WTC11 (cell line): ENCODE results near the gene DBH. TPM values are rescaled to one million over a fixed set of nuclear protein-coding genes. Genes with fewer than 3 reads are reported as not detected.

Experiments
- ATAC-seq: fragments of 200-7000 bp; cut with Tn5 transposase; 2 replicates; pipeline ENCODE4 v1.10.0; 2021; ENCODE audit warnings: mild to moderate bottlenecking, moderate library complexity
- CTCF ChIA-PET: fragments of 300-600 bp; sonication (Branson Sonifier 250); formaldehyde crosslinking; loops from one replicate; lab custom pipeline; 2021; ENCODE audit warnings: antibody characterized with exemption; lab: Charles Lee
- POLR2A ChIA-PET: fragments of 350-600 bp; sonication (Branson Sonifier 250); formaldehyde crosslinking; loops from one replicate; lab custom pipeline; 2021; ENCODE audit warnings: antibody characterized with exemption; lab: Charles Lee
- DNase-seq: peaks from one replicate; pipeline ENCODE4 v3.0.0; 2021; ENCODE audit warnings: low spot score
- H3K27ac Mint-ChIP-seq: 2 replicates; pipeline ENCODE4 v1.8.0; 2021; ENCODE audit warnings: mixed read lengths
- H3K27me3 Mint-ChIP-seq: 2 replicates; pipeline ENCODE4 v1.8.0; 2021; ENCODE audit warnings: low read depth, mild to moderate bottlenecking, moderate library complexity, mixed read lengths
- H3K36me3 Mint-ChIP-seq: 2 replicates; pipeline ENCODE4 v1.8.0; 2021; ENCODE audit warnings: mixed read lengths
- H3K4me1 Mint-ChIP-seq: 2 replicates; pipeline ENCODE4 v1.8.0; 2022; ENCODE audit warnings: mixed read lengths
- H3K4me3 Mint-ChIP-seq: 2 replicates; pipeline ENCODE4 v1.8.0; 2021; ENCODE audit warnings: mild to moderate bottlenecking, moderate library complexity, mixed read lengths
- H3K9me3 Mint-ChIP-seq: 2 replicates; pipeline ENCODE4 v1.8.0; 2021; ENCODE audit warnings: mixed read lengths
- CBFB ChIP-seq: sonication (generic); formaldehyde crosslinking; IDR thresholded peaks from 2 replicates; pipeline ENCODE4 v1.8.1; 2022; ENCODE audit warnings: mild to moderate bottlenecking, low read depth, missing genetic modification reagents
- GABPB1 ChIP-seq: sonication (generic); formaldehyde crosslinking; IDR thresholded peaks from 2 replicates; pipeline ENCODE4 v1.8.1; 2023; ENCODE audit warnings: mild to moderate bottlenecking, missing genetic modification reagents
- GTF2I ChIP-seq: fragments of 250-450 bp; sonication (Bioruptor Pico); conservative IDR thresholded peaks from 2 replicates; pipeline ENCODE4 v1.4.0; 2021; ENCODE audit warnings: mild to moderate bottlenecking
- HMGA2 ChIP-seq: fragments of 250-450 bp; sonication (Bioruptor Pico); IDR thresholded peaks from 2 replicates; pipeline ENCODE4 v1.4.0; 2021; ENCODE audit warnings: mild to moderate bottlenecking, moderate library complexity
- IRF2 ChIP-seq: sonication (generic); formaldehyde crosslinking; IDR thresholded peaks from 2 replicates; pipeline ENCODE4 v1.8.0; 2022; ENCODE audit warnings: low read depth, missing genetic modification reagents, borderline replicate concordance
- KAT7 ChIP-seq: sonication (generic); formaldehyde crosslinking; IDR thresholded peaks from 2 replicates; pipeline ENCODE4 v1.8.1; 2023; ENCODE audit warnings: missing genetic modification reagents, mild to moderate bottlenecking, borderline replicate concordance
- MXD4 ChIP-seq: fragments of 250-450 bp; sonication (Bioruptor Pico); IDR thresholded peaks from 2 replicates; pipeline ENCODE4 v1.8.0; 2021; ENCODE audit warnings: mild to moderate bottlenecking, moderate library complexity, borderline replicate concordance
- NFATC4 ChIP-seq: fragments of 250-450 bp; sonication (Bioruptor Pico); IDR thresholded peaks from 2 replicates; pipeline ENCODE4 v1.9.0; 2021; ENCODE audit warnings: mild to moderate bottlenecking
- NFE2L1 ChIP-seq: sonication (generic); formaldehyde crosslinking; IDR thresholded peaks from 2 replicates; pipeline ENCODE4 v1.8.1; 2023; ENCODE audit warnings: missing genetic modification reagents
- NFYB ChIP-seq: sonication (generic); formaldehyde crosslinking; conservative IDR thresholded peaks from 2 replicates; pipeline ENCODE4 v1.8.0; 2022; ENCODE audit warnings: low read depth, missing genetic modification reagents
- NR2C2 ChIP-seq: sonication (generic); formaldehyde crosslinking; IDR thresholded peaks from 2 replicates; pipeline ENCODE4 v1.8.0; 2022; ENCODE audit warnings: mild to moderate bottlenecking, missing genetic modification reagents
- PRRX2 ChIP-seq: fragments of 250-450 bp; sonication (Bioruptor Pico); IDR thresholded peaks from 2 replicates; pipeline ENCODE4 v1.8.0; 2021; ENCODE audit warnings: mild to moderate bottlenecking
- RORB ChIP-seq: fragments of 250-450 bp; sonication (Bioruptor Pico); IDR thresholded peaks from 2 replicates; pipeline ENCODE4 v1.9.0; 2021; ENCODE audit warnings: mild to moderate bottlenecking
- SMAD3 ChIP-seq: sonication (generic); formaldehyde crosslinking; IDR thresholded peaks from 2 replicates; pipeline ENCODE4 v1.8.0; 2022; ENCODE audit warnings: missing genetic modification reagents, mild to moderate bottlenecking, borderline replicate concordance
- TCF7 ChIP-seq: sonication (generic); formaldehyde crosslinking; IDR thresholded peaks from 2 replicates; pipeline ENCODE4 v1.8.0; 2022; ENCODE audit warnings: mild to moderate bottlenecking, low read depth, missing genetic modification reagents, moderate library complexity
- TEAD1 ChIP-seq: sonication (generic); formaldehyde crosslinking; IDR thresholded peaks from 2 replicates; pipeline ENCODE4 v1.8.0; 2022; ENCODE audit warnings: mild to moderate bottlenecking, missing genetic modification reagents
- TEAD4 ChIP-seq: sonication (generic); formaldehyde crosslinking; IDR thresholded peaks from 2 replicates; pipeline ENCODE4 v1.8.0; 2022; ENCODE audit warnings: mild to moderate bottlenecking, missing genetic modification reagents
- ZNF416 ChIP-seq: fragments of 250-450 bp; sonication (Bioruptor Pico); IDR thresholded peaks from 2 replicates; pipeline ENCODE4 v1.9.0; 2021; ENCODE audit warnings: mild to moderate bottlenecking, inconsistent platforms
- total RNA-seq: library from RNA; stranded (reverse); gene quantifications from 3 replicates; pipeline ENCODE4 v1.2.3, GENCODE V29; 2021
- TF ChIP-seq, protein P1 (sequence below): sonication (generic); formaldehyde crosslinking; conservative IDR thresholded peaks from 2 replicates; pipeline ENCODE4 v1.8.1; 2022; ENCODE audit warnings: mild to moderate bottlenecking, missing genetic modification reagents
- TF ChIP-seq, protein P2 (sequence below): fragments of 250-450 bp; sonication (Bioruptor Pico); IDR thresholded peaks from 2 replicates; pipeline ENCODE4 v1.9.0; 2021; ENCODE audit warnings: mild to moderate bottlenecking
- TF ChIP-seq, protein P3 (sequence below): sonication (generic); formaldehyde crosslinking; IDR thresholded peaks from 2 replicates; pipeline ENCODE4 v1.8.1; 2022; ENCODE audit warnings: low read depth, mild to moderate bottlenecking, moderate library complexity, missing genetic modification reagents, borderline replicate concordance
- TF ChIP-seq, protein P4 (sequence below): fragments of 250-450 bp; sonication (Bioruptor Pico); IDR thresholded peaks from 2 replicates; pipeline ENCODE4 v1.9.0; 2021; ENCODE audit warnings: moderate library complexity, mild to moderate bottlenecking, inconsistent platforms, borderline replicate concordance

The DBH gene
- total RNA-seq, 1 experiment from 2014 or later, result 0.24 TPM

DNA sequence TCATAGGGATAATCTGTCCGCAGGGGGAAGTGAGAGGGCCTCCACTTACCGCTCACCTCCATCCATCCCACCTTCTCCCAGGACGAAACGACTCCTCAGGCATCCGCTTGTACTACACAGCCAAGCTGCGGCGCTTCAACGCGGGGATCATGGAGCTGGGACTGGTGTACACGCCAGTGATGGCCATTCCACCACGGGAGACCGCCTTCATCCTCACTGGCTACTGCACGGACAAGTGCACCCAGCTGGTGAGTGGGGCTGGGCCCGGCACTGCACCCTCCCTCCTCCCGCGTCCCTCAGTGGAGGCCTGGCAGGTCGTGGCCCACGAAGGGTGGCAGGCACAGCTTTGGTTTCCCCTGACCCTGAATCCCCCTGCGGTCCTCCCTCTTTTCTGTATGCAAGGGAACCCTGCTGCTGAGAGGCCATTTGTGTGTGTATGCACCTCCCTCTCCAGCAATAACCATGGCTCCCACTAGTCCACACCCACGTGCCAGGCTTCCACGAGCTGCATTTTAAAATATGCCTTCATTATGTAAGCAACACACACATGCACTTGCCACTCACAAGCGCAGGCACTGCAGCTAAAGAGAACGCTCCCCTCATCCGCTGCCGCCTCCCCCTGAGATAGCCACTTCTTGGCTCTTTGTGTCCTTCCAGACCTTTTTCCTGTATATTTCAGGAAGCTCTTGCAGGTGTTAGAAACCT lies 11.8 kb downstream of the DBH start:
- Mint-ChIP-seq H3K27me3 (no peaks in the 10 kb centered on the region), H3K9me3 (no peaks in the 10 kb centered on the region), H3K36me3 (no peaks in the 10 kb centered on the region), H3K4me1 (no peaks in the 10 kb centered on the region), H3K27ac (no peak overlapping the region), H3K4me3 (no peak overlapping the region)
- ChIA-PET POLR2A (no interaction called here), CTCF (interaction anchor here (0.8 to 1.2 kb wide), 2 partner anchors 14 to 68 kb away, joined by 3 to 4 read pairs; no protein-coding TSS in a partner anchor)
- no peak for TF ChIP-seq TEAD1 (CRISPR knock-in tag)
- no peak for TF ChIP-seq NFYB (CRISPR knock-in tag)
- TF ChIP-seq PRRX2, result no peak
- TF ChIP-seq RORB (CRISPR knock-in tag), result no peak
- TF ChIP-seq GABPB1 (CRISPR knock-in tag), result no peak
- TF ChIP-seq, protein P1, sequence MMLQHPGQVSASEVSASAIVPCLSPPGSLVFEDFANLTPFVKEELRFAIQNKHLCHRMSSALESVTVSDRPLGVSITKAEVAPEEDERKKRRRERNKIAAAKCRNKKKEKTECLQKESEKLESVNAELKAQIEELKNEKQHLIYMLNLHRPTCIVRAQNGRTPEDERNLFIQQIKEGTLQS (CRISPR knock-in tag), result no peak
- TF ChIP-seq IRF2 (CRISPR knock-in tag), result no peak
- TF ChIP-seq, protein P2, sequence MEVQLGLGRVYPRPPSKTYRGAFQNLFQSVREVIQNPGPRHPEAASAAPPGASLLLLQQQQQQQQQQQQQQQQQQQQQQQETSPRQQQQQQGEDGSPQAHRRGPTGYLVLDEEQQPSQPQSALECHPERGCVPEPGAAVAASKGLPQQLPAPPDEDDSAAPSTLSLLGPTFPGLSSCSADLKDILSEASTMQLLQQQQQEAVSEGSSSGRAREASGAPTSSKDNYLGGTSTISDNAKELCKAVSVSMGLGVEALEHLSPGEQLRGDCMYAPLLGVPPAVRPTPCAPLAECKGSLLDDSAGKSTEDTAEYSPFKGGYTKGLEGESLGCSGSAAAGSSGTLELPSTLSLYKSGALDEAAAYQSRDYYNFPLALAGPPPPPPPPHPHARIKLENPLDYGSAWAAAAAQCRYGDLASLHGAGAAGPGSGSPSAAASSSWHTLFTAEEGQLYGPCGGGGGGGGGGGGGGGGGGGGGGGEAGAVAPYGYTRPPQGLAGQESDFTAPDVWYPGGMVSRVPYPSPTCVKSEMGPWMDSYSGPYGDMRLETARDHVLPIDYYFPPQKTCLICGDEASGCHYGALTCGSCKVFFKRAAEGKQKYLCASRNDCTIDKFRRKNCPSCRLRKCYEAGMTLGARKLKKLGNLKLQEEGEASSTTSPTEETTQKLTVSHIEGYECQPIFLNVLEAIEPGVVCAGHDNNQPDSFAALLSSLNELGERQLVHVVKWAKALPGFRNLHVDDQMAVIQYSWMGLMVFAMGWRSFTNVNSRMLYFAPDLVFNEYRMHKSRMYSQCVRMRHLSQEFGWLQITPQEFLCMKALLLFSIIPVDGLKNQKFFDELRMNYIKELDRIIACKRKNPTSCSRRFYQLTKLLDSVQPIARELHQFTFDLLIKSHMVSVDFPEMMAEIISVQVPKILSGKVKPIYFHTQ, result no peak
- no peak for TF ChIP-seq GTF2I (CRISPR knock-in tag)
- no peak for TF ChIP-seq HMGA2 (CRISPR knock-in tag)
- TF ChIP-seq MXD4 (CRISPR knock-in tag), result no peak
- no peak for TF ChIP-seq SMAD3 (CRISPR knock-in tag)
- TF ChIP-seq ZNF416 (CRISPR knock-in tag), result no peak
- no peak for ATAC-seq
- no peak for DNase-seq

DNA sequence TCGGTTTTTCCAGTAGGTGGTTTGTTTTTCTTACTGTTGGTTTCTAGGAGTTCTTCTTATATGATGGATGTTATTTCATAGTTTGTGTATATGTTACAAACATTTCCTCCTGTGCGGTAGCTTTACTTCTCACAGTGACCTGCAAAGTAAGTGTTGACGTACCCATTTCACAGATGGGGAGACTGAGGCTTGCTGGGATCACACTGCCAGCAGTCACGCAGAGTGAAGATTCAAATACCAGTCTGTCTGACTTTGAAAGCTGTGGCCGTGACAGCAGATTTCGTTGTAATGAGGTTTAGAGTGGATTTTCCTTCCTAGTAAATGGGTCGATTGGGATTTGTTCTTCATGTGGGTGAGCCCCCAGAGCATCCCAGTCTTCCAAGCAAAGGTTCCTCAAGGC lies 13.0 kb downstream of the DBH start:
- Mint-ChIP-seq H3K4me1 (no peaks in the 10 kb centered on the region), H3K9me3 (no peaks in the 10 kb centered on the region), H3K36me3 (no peaks in the 10 kb centered on the region), H3K4me3 (no peak overlapping the region), H3K27ac (no peak overlapping the region), H3K27me3 (no peaks in the 10 kb centered on the region)
- CTCF ChIA-PET, result interaction anchor here (1.0 kb wide), 1 partner anchor 94 kb away, joined by 5 read pairs; no protein-coding TSS in a partner anchor
- no peak for TF ChIP-seq CBFB (CRISPR knock-in tag)
- POLR2A ChIA-PET, result interaction anchor here (1.3 kb wide), 1 partner anchor 10 kb away, joined by 4 read pairs; no protein-coding TSS in a partner anchor
- DNase-seq (no peak), ATAC-seq (no peak)

DNA sequence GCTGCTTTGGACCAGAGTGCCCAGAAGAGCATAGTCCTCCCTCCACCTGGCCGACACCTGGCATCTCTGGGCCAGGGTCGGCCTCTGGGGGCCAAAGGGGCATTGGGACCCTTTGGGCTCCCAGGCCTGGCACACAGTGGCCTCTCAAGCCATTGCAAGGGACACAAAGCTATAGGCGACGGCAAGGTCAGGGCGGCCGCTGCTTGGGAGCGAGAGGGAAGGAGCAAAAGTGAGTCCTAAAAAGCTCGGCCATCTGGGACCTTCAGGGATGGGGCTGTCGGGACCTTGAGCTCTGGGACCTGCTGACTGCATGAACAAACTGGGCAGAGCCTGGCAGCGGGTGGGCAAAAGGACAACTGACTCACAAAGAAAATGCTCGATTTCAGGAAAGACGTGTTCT lies 13.9 kb downstream of the DBH start:
- no peak for TF ChIP-seq NR2C2 (CRISPR knock-in tag)
- ChIA-PET CTCF (interaction anchor here (1.0 kb wide), 1 partner anchor 93 kb away, joined by 5 read pairs; no protein-coding TSS in a partner anchor), POLR2A (interaction anchor here (1.3 kb wide), 1 partner anchor 9 kb away, joined by 4 read pairs; no protein-coding TSS in a partner anchor)
- no peak for DNase-seq
- Mint-ChIP-seq H3K27ac (no peak overlapping the region; the same call in 1 of the 2 replicates), H3K4me3 (no peak overlapping the region), H3K27me3 (no peaks in the 10 kb centered on the region), H3K36me3 (no peaks in the 10 kb centered on the region), H3K9me3 (no peaks in the 10 kb centered on the region), H3K4me1 (peaks cover 1% of the 10 kb centered on the region; the same call in 1 of the 2 replicates)
- no peak for ATAC-seq

DNA sequence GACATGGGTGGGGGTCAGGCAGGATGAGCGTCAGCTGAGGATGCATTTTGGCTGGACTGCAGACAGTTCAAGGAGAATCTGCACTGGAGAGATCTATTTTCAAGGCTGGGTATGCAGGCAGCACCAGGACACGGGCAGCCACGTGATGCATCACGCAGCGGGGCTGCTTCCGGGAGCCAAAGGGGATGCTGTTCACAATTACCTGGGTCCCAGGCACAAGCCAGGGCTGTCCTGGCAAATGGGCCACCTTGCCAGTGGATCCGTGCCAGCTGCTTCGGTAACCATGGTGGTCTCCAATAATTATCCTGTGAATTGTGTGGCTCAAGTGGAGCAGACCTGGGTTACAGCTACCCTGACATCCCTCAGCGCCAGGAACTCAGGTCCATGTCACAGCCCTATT lies 17.5 kb downstream of the DBH start:
- no peaks in the 10 kb centered on the region for H3K36me3 Mint-ChIP-seq
- no peak for ATAC-seq
- peaks cover 11% of the 10 kb centered on the region for H3K4me1 Mint-ChIP-seq
- no peaks in the 10 kb centered on the region for H3K9me3 Mint-ChIP-seq
- DNase-seq, result no peak
- ChIA-PET CTCF (no interaction called here), POLR2A (no interaction called here)
- peaks cover 8% of the 10 kb centered on the region for H3K27me3 Mint-ChIP-seq
- H3K27ac Mint-ChIP-seq, result no peak overlapping the region
- TF ChIP-seq, protein P3, sequence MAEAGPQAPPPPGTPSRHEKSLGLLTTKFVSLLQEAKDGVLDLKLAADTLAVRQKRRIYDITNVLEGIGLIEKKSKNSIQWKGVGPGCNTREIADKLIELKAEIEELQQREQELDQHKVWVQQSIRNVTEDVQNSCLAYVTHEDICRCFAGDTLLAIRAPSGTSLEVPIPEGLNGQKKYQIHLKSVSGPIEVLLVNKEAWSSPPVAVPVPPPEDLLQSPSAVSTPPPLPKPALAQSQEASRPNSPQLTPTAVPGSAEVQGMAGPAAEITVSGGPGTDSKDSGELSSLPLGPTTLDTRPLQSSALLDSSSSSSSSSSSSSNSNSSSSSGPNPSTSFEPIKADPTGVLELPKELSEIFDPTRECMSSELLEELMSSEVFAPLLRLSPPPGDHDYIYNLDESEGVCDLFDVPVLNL (CRISPR knock-in tag), result no peak
- TF ChIP-seq NFATC4 (CRISPR knock-in tag) (no peak), KAT7 (CRISPR knock-in tag) (no peak), NFE2L1 (CRISPR knock-in tag) (no peak), MXD4 (CRISPR knock-in tag) (no peak), TEAD4 (CRISPR knock-in tag) (no peak), ZNF416 (CRISPR knock-in tag) (no peak), TCF7 (CRISPR knock-in tag) (no peak)
- TF ChIP-seq, protein P4, sequence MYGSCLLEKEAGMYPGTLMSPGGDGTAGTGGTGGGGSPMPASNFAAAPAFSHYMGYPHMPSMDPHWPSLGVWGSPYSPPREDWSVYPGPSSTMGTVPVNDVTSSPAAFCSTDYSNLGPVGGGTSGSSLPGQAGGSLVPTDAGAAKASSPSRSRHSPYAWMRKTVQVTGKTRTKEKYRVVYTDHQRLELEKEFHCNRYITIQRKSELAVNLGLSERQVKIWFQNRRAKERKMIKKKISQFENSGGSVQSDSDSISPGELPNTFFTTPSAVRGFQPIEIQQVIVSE, result no peak
- H3K4me3 Mint-ChIP-seq, result no peak overlapping the region
